ENCODE data around the gene RHBDL2.
"Not testable (repeated sequence)": the region's sequence is repeated elsewhere in the genome, so short reads cannot be mapped to it uniquely, and the experiment has no call there.

Gene RHBDL2

DNA sequence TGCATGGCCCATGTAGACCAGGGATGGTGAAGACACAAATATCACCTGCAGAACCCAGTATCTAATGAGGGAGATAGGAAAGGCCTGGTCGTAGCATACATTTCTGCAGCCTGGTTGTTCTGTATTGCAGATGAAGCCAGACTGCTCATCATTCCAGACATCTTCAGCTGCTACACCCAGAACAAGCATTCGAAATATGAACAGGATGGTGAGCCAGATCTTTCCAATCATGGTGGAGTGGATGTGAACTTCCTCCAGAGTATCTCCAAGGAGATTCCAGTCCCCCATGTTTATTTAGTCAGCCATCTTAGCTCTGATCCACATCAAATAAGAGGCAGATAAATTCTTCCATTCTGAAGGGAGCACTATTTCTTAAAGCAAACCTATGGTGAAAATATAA lies 65.8 kb downstream of the RHBDL2 start:
- no peak for DNase-seq (ENCODE audit: low read depth in 2 of 2)

- DNase-seq (ENCODE audit: low read depth in 2 of 2), result peak; percentile 93 to 94
Observed at GRCh38 chr1:38873027-38873969, 68.3 kb downstream of the RHBDL2 start, which contains the start of gene MYCBP. TSS of gene MYCBP (minus strand) at chr1:38873348. CDS start at chr1:38873305, 43 bp downstream.

DNA sequence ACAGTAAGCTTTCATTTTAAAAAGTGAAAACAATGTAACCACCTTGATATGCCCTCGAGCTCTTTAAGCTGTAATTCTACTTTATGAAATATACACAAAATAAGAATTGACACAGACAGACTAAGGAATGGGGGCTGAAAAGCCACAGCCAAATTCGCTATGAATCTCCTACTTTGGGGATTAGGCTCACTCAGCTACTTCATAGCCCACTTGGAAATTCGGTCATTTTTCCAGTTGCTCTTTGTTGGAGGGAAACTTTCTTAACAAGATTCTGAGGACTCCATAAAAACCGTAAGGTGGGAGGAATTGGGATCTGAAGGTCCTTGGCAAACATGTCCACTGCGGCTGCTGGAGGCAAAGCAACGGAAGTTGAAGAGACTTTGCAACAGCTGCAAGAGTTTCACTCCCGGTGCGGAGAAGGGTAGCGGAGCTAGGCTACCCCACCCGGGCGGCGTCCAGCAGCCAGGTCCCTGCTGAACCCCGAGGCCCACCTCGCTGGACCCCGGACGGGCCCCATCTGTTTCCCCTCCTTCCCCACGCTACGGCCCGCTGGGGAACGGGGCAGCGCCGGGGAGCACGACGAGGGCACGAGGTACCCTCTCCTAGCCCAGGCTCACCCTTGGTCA lies 69.1 kb downstream of the RHBDL2 start:
- no peak for DNase-seq (ENCODE audit: low read depth in 2 of 2)

- DNase-seq (ENCODE audit: low read depth in 2 of 2), result no peak
Observed at GRCh38 chr1:38870996-38871395, 70.6 kb downstream of the RHBDL2 start.

DNA sequence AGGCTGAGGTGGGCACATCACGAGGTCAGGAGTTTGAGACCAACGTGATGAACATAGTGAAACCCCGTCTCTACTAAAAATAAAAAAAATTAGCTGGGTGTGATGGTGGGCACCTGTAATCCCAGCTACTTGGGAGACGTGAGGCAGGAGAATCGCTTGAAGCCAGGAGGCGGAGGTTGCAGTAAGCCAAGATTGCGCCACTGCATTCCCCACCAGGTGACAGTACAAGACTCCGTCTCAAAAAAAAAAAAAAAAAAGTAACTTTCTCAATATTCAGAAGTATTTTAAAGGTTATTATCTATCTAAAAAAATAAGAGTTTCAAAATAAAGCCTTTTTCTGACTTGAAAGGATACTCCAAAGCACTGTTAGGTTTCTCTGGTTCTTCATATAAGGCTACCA lies 74.4 kb downstream of the RHBDL2 start:
- no peak for DNase-seq (ENCODE audit: low read depth in 2 of 2)

DNA sequence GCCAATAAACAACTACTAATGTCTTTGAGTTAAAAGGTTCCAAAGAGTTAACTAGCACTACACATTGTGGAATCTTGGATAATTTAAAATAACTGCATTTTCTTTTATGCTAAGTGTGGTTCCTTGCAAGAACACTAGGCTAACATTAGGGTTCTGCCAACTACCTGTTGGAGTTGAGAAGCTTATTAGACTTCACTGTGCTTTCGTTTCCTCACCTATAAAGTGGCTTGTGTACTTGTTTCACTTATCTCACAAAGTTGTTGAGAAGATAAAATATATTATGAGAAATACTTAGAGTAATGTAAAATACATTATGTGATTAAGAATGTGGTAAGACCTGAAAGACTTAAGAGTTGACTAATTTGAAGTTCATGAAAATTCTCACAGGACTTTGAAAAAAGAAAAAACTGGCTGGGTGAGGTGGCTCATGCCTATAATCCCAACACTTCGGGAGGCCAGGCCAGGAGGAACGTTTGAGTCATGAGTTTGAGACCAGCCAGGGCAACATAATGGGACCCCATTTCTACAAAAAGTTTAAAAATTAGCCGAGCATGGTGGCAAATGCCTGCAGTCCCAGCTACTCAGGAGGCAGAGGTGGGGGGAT lies 76.4 kb downstream of the RHBDL2 start:
- no peak for DNase-seq (ENCODE audit: low read depth in 2 of 2)

GRCh38 chr1:38860454-38860795 lies 81.2 kb downstream of the RHBDL2 start:
- no peak for DNase-seq (ENCODE audit: low read depth in 2 of 2)

- peak; percentile 96 to 97 for DNase-seq (ENCODE audit: low read depth in 2 of 2)
Observed at GRCh38 chr1:38859561-38860453, 81.8 kb downstream of the RHBDL2 start, which contains the start of gene RRAGC. TSS of gene RRAGC (minus strand) at chr1:38859772. CDS start at chr1:38859646, 126 bp downstream.

- DNase-seq (ENCODE audit: low read depth in 2 of 2), result peak in 1 of 2 donors; percentile 9
Observed at GRCh38 chr1:38858833-38859560, 82.6 kb downstream of the RHBDL2 start.

- no peak for DNase-seq (ENCODE audit: low read depth in 2 of 2)
Observed at GRCh38 chr1:38852780-38853179, 88.8 kb downstream of the RHBDL2 start.

DNA sequence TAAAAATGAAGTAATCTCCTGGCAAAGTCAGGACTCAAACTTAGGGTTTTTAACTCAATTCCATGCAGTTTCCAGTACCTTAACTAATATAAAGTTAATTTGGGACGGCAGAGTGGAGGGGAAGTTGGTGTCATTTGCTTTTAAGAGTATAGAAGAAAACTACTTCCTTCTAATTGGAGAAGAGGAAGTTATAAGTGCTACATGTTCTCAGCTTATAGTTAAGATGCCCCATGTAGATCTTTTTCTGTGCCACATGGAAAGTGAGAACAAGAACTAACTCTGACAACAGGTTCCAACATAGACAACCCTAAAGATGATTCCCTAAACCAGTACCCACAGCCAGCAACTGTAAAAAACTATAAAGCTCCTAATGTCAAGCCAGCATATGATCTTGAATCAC lies 93.6 kb downstream of the RHBDL2 start:
- DNase-seq (ENCODE audit: low read depth in 2 of 2), result no peak

DNA sequence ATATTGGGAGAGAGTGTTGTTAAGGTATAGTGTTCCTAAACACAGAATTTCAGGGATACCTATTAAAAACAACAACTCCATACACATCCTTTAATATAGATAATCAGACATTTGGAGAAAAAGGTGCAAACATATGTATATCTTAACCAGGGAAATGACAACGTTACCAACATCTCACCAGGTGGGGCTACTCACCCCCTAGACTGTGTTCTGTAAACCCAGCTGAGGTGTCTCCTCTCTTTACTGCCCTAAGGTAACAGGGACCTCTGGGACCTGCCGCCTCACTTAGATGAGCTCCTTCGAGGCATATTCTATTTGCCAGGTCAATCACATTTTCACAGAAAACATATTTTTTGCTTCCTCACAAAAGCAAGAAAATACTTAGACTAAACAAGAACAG lies 95.4 kb downstream of the RHBDL2 start:
- DNase-seq (ENCODE audit: low read depth in 2 of 2), result no peak

- DNase-seq (ENCODE audit: low read depth in 2 of 2), result not testable (repeated sequence)
Observed at GRCh38 chr1:38845088-38845487, 96.5 kb downstream of the RHBDL2 start.

- DNase-seq (ENCODE audit: low read depth in 2 of 2), result no peak
Observed at GRCh38 chr1:38840281-38840680, 101.3 kb downstream of the RHBDL2 start.

GRCh38 chr1:38839363-38839762 lies 102.3 kb downstream of the RHBDL2 start:
- DNase-seq (ENCODE audit: low read depth in 2 of 2), result no peak

DNA sequence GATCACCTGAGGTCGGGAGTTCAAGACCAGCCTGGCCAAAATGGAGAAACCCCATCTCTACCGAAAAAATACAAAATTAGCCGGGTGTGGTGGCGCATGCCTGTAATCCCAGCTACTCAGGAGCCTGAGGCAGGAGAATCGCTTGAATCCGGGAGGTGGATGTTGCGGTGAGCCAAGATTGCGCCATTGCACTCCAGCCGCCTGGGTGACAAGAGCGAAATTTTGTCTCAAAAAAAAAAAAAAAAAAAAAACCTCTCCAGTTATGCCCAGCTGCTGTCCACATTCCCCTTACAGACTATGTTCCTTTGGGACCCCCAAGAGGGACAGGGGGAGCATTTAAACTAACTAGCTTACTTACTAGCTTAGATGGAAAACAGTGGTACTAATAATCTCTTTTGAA lies 105.3 kb downstream of the RHBDL2 start:
- not testable (repeated sequence) for DNase-seq (ENCODE audit: low read depth in 2 of 2)
